NCI-H2227 (cell line): Measurements from ENCODE around the gene SLMAP.

ENCODE experiments used
- DNase-seq: peaks from one replicate; lab custom pipeline; 2025; ENCODE audit not compliant: unreplicated experiment; lab: John Stamatoyannopoulos, UW

The SLMAP gene

DNA sequence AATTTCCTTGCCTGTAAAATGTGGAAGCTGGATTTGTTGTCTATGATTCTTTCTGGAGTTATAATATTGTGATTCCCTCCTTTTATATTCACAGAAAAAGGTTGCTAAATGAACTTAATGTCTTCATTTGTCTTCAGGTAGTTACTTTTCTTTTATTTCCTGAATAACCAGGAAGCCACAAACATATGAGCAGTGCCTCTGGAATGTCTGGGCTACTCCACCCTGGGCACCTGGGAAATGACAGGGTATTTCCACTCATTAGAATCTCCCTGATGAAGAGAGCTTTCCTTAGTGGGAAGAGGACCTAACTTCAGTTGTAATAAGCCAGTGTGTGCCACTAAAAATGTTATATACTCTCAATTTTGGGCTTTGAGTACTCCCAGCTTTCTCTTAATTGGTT lies 3.8 kb upstream of the SLMAP start:
- DNase-seq, result no peak

DNA sequence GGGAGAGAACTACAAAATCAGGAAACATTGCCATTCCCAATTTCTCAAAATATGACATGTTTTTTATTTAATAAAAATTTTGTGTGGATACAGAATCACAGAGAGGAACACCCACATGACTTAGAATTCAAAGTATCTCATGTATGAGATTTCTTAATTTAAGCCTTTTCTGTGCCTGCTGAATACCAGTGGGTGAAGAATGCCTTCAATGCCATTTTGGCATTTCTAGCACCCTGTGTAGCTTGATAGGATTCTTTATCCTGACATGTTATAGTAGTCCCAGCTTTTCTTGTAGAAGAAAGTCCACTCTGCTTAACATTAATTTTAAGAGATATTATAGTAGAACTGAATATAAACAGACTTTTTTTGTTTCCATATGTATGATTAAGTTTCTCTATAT lies 3.1 kb upstream of the SLMAP start:
- DNase-seq, result no peak

DNA sequence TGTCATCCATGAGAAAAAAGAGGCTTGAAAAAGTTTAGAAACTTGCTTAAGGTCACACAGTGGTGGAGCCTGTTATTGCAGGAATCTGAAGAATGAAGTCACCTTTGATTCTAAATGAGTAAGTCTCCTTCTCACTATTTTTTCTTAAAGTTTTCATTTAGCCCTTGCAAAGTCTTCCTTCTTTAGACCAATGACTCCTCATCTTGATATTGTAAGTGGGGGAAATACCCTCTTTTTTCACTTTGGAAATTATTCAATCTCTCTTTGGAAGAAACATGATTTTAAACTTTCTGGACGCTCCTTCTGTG lies 787 bp upstream of the SLMAP start:
- peak; percentile 5 for DNase-seq

DNA sequence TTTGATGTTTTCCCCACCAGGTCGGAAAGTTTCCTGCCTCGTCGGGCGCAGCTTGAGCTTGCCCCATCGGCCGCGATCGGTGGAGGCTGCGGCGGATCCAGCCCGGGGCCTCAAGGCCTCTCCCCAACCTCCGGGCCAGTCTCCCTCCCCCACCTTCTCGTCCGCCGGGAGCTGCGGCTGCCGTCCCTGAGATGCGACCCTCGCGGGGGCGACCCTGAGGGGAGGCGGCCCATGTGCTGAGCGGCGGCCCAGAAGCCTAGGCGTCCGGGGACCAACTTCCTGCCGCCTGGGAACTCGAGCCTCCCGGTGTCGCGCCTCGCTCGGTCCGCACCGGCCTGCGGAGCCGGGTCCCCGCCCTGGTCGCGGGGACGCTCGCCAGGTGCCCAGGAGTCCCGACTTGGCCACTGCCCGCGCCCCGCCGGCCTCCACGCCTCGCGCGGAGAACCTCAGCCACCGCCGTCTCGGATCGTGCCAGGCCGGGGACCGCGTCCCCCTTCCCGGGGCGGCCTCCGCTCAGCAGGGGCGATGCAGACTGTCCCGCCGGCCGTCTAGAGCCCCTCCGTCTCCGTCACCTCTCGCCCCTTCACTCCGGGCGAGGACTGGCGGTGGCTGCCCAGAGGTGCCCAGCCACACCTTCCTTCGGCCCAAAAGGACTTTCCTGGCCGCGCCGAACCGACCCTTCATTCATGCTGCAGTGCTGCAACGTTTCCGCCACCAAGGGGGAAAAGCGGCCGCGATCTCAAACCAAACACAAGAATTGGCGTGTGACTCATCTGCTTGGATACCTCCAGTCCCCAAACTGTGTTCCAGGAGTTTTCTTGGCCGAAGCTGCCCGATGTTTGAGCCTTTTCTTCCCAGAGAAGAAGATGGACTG lies 656 bp downstream of the SLMAP start:
- no peak for DNase-seq

DNA sequence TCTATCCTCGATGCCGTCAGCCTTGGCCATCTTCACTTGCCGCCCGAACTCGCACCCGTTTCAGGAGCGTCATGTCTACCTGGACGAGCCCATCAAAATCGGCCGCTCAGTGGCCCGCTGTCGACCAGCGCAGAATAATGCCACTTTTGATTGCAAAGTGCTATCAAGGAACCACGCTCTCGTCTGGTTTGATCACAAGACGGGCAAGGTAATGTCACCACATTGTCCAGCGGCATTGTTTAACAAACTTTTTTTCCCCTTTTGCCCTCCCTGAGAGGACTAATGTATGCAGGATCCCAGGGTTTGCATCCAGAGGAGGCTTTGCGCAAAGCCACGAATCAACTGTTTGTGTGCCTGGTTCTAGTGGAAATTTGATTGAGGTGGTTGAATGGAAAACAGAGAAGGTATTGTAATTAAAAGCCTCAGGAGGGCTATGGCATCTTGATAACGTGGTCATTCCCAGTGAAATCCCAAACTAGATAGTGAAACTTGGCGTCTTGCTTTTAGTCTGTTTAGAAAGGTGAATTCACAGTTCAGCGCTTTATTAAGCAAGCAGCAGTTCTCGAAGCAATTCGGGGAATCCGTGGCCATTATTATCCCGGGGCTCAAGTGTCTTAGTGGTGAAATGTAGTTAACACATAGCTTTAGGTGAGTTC lies 1.7 kb downstream of the SLMAP start:
- no peak for DNase-seq

DNA sequence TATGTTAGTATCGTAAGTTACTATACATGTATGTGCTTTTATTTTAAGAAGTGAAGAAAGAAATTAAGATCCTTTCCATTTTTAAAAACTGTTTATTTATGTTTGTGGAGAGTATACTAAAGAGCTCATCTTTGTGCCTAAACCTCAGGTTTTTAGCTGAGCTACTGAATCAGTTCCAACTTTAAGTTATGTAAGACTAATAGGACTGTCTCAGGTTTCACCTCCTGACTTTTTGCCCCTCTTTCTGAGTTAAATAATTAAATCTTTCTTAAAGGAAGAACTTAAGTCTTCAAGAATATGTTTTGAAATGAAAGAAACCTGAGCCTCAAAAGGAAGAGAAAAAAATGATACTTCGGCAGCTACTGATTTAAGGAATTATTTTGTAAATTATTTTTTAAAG lies 2.6 kb downstream of the SLMAP start:
- DNase-seq, result no peak

DNA sequence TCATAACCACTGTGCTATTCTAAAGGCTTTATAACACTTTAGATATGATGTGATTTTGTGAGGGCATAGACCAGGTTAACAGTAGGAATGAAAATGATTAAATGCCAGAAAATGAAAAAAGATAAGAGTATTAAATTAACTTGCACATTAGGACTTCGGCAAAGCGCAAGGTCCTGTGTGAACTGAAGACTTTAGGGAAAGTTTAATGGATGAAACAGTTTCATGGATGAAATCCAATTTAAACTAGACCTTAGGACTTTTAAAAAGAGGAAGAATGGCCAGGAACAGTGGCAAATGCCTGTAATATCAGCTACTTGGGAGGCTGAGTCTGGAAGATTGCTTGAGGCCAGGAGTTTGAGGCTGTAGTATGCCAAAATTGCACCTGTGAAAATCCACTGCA lies 8.7 kb downstream of the SLMAP start:
- no peak for DNase-seq

DNA sequence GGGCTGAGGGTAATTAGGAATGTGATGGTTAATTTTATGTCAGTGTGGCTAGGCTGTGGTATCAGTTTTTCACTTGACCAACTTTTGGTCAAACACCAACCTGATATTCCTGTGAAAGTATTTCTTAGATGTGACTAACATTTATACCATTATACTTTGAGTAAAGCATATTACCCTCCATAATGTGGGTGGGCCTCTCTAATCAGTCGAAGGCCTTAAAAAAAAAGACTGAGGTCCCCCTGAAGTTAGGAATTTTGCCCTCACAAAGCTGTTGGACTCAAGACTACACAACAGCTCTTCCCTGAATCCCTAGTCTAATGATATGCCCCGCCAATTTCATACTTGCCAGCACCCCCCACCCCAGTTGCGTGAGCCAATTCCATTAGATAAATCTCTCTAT lies 12.5 kb downstream of the SLMAP start:
- no peak for DNase-seq

DNA sequence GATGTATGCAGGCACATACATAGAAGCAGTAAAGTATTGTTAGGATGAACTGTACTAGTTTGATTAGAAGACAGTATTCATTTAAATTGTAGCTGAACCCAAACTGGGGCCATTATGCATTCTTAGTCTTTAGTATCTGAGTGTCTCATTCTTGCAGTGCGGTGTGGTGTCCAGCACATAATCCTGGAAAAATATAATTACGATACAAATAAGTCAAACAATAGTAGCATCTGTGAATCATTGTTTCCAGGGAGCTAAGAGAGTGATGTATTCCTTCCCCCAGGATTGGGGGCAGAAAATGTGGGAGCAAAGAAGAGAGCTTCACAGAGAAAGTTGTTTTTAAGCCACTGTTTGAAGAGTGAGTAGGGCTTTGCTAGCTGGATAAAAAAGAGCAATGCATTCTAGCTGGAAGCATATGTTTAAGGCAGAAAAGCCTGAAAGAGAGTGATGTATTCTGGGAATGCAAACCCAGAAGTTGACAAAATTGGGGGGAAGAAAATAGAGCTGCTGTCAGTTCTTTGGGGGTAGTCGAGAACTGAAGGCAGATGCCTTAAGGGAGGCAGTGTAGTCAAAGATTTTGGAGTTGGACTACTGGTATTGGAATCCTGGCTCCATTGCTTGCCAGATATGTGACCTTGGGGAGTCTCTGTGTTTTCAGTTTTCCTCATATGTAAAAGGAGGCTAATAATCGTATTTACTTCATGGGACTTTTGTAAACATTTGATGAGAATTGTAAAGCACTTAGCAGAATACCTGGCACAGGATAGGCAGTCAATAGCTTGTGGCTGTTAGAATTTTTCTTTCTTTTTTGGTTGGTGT lies 14.1 kb downstream of the SLMAP start:
- no peak for DNase-seq

DNA sequence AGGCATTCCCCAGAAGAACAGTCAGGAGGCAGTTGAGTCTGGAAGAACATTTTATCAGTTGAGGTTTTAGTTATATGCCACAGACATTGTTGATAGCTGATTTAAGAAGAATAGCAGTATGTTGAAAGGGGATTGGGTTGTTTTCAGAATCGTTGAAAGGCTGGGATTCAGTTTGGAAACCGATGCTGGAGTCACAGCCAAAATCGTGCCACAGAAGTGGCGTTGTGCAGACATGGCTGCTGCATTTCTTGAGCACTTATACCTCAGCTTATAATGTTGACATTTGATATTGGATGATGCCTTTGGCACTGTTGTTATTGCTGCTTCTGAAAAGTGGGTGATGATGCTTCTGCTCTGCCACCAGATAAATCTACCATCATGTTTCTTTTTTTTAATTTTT lies 16.1 kb downstream of the SLMAP start:
- DNase-seq, result no peak

DNA sequence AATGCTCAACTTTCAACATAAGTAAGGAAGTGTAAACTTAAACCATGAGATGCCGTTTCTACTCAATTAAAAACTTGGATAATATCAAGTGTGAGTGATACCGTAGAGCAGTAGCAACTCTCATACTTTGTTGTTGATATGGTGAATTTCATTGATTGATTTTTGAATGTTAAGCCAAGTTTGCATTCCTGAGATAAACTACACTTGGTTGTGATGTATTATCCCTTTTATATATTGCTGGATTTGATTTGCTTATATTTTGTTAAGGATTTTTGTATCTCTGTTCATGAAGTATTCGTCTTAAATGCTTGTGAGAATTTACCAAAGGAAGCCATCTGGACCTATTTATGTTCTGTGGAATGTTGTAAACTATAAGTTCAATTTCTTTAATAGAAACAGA lies 21.7 kb downstream of the SLMAP start:
- DNase-seq, result no peak

DNA sequence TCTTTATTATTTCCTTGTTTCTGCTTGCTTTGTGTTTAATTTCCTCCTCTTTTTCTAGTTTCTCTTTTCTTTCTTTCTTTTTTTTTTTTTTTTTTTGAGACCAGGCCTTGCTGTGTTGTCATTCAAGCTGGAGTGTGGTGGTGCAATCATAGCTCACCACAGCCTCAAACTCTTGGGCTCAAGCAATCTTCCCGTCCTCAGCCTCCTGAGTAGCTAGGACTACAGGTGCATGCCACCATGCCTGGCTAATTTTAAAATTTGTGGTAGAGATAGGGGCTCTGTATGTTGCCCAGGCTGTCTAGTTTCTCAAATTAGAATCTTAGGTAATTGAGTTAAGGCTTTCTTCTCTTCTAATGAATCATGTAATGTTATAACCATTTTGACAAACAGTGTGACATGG lies 22.4 kb downstream of the SLMAP start:
- no peak for DNase-seq

DNA sequence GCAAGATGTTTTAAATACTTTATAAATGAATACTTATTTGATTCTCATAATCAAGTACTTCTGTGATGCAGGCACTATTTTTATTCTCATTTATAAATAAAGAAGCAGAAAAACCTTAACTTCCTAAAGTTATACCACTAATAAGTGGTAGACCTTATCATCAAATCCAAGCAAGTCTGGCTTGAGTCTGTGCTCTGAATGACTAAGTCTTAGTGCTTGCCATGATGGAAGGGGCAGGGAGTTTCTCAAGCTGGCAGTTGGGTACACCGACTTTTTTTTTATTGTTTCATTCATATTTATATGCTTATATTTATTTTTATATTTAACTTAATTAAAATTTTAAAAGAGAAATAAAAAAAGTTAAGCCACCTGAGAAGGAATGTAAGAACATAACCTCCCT lies 23.6 kb downstream of the SLMAP start:
- DNase-seq, result no peak

DNA sequence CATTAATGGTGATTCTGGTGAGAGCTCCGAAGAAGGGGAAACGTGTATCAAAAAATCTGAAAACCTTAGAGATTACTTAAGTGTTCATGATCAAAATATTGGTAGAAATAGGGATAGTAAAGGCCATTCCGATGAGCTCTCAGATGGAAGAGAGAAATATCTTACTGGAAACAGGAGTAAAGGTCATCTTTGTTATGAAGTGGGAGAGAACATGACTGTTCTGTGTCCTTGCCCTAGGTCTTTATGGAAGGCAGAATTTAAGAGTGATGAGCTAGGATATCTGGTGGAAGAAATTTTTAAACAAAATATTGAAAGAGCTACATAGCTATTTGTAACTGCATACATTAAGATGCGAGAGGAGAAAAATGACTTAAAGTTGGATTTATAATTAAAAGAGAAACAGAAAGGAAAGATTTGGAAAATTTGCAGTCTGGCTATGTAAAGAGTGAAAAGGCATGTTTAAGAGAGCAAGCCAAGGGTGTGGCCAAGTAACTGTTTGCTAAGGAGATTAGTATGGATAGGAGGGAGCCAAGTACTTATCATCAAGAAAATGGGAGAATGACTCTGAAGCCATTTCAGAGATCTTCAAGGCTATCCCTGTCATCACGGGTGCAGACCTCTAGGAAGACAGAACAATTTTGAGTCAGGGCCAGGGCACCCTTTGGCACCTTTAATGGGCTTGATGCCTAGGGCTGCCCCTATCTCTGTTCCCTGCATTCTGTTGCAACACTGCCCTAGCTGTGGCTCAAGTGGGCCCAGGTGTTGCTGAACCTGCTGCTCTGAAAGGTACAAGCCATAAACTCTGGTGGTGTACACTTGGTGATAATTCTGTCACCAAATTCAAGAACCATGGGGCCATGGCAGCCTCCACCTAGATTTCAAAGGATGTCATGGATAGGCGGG lies 27.3 kb downstream of the SLMAP start:
- DNase-seq, result no peak

DNA sequence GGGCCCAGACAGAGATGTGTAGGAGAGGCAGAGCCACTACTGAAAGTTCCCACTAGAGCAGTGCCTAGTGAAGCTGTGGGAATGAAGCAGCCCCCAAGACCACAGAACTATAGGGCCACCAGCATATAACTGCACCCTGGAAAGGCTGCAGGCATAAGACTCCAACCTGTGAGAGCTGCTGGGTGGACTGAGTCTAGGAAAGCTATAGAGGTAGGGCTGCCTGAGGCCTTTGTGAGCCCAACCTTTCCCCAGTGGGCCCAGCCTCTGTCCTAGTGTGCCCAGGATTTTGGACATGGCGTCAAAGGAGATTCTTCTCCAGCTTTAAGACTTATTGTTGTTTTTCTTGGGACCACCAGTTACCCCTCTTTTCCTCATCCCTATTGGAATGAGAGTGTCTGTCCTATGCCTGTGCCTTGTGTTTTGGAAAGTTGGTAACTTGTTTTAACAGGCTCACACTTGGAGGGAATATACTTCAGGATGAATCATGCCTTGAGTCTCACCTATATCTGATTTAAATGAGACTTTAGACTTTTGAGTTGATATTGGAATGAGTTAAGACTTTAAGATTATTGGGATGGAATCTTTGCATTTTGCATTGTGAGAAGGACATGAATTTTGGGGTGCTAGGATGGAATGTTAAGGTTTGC lies 28.1 kb downstream of the SLMAP start:
- no peak for DNase-seq

DNA sequence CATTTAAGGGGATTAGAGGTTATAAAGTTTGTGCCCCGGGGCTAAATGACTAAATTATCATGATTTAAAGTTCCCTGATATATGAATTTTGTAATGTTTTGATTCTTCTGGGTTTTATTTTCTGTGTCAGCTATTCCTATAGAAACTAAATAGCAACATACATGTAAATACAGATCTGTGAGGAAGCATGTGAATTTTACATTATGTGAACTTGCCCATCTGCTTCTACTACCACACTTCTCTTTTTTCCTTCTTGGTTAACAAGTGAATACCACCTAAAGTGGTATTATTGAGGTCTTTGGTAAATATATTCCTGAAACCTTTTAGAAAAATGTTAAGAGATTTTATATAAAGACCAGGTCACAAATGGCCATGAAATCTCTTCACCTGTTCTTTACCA lies 29.3 kb downstream of the SLMAP start:
- DNase-seq, result no peak

DNA sequence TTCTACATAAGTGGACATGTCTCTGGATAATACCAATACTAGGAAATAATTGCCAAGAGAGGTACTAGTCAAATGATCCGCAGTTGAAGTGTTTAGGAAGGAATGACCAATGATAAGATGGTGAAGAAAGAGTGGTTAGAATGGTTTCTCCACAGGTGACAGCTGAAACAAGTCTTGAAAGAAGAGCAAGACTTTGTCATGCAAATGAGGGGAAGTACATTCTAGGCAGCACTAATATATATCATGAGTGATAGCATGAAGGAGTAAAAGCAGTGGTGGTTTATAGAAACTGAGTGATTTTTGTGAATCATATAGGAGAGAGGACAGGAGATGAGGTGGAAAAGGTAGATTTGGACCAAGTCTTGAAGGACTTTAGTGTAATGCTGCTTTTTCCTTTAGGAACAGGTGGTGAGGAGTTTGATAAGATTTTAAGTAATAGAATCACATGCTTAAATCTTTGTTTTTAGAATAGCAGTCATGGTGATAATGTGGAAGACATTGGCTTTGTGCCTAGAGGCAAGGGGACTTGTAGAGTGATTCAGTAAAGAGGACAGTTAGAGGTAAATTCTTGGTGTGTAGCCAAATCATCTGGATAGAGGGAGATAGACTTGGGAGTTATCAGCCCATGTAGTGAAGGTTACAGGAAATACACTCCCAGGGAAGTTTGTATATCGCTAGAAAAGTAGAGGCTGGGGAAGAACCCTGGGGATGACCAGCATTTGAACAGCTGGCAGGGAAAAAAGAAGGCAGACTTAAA lies 31.9 kb downstream of the SLMAP start:
- no peak for DNase-seq

DNA sequence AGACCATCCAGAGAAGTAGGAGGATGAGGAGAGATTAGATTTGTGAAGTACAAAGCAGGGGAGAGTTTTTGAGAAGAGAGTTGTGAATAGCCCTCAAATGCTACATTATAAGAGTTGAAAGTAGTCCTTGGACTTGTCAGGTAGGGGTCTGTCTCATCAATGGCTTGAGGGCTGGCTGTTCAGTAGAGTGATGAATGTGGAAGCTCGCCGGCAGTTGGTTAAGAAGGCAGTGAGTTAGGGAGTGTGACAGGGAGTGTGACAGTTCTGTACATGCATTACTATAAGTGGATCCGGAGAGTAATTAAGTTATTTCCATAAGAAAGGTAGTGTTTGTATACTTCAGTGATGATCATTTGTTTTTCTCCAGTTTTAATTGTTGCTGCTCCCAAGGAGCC lies 32.5 kb downstream of the SLMAP start:
- DNase-seq, result no peak

DNA sequence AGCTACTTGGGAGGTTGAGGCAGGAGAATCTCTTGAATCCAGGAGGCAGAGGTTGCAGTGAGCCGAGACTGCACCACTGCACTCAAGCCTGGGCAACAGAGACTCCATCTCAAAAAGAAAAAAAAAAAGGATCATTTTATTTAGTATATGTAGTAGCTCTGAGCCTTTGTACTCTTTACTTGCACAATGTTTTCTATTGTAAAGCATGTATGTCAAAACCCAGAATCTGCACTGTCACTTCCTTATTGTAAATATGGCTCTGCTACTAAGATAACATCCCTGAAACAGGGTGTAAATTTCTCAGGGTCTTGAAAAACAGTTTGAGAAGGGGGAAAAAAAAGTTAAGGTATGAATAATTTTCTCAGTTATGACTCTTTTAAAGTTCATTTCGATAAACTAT lies 35.1 kb downstream of the SLMAP start:
- no peak for DNase-seq

DNA sequence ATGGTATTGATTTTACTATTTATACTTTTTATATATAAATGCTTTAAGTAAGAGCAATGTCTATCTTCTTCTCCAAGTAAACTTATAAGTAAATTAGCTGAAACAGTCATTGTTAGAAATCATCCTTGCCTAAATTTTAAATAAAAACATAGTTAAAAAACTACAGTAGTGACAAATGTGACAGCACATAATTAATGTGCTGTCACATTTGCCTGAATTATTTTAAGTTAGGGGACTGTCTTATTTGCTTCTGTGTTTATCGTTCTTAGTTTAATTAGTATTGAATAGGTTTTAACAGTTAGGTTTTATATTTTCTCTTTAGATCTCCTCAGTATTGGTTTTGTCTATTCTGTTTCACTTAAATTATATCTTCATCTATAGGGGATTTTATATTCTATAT lies 36.1 kb downstream of the SLMAP start:
- DNase-seq, result no peak
